ENCODE results near the gene RBMS2. TPM values are rescaled to one million over a fixed set of nuclear protein-coding genes. Genes with fewer than 3 reads are reported as not detected.

The RBMS2 gene
- total and polyA plus RNA-seq, 10 of the 15 experiments (the other 5 are each of a cell fraction or from before 2014, with no cell fraction given), result 0.56 to 7.1 (median 2.4) TPM

DNA sequence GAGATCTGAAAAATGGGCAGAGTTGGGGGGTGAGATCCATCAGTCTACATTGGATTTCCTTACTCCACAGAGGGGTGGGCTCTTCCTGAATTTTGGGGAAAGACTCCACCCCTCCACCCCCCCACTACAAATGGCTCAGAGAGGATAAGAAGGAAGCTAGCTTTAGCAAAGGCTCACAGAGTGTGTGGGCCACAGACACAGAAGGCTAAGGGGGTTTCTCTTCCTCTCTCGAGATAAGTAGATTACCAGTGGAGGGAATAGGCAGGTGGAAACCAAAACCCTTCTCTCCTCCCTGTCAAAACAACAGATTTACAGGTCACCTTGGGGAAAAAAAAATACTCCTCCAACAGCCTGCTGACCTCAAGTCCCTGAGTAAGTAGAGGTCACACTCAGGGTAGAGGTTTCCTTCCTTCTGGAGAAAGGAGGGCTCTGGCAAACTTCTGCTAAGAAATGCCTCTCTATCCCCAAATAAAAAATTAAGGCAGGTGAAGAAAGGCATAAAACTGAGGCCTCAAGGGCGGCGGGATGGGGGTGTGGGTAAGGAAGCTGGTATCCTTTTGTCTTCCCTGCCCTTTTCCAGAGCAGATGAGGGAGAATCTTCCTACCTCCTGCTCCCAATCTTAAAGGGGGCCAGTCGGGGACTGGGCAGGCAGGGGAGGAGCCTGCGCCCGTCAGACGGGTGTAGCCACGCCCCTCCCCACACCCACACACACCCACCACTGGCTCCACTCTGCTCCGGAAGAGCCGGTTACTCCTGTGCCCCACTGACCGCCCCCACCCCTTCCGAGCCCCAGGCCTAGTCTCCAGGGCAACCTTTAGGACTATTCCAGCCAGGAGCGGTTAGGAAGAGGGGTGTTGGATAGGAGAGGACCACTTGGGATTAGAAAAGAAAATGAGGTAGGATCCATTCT is 110.4 kb downstream of the RBMS2 start:
- Histone ChIP-seq H3K36me3 (ENCODE audit: control insufficient read depth in 2 of 2, insufficient read depth in 2 of 2, low read length in 1 of 2) (peaks cover 0 to 1% of the 10 kb centered on the region in 2 experiments; a peak in 1 of 4 replicates), H2AFZ (ENCODE audit: control insufficient read depth, low read depth, low read length) (peak overlapping the region; percentile 13; the same call in 1 of the 2 replicates), H3K9me3 (replicated peaks; ENCODE audit: control insufficient read depth, insufficient read depth, low read length) (no peaks in the 10 kb centered on the region), H3K4me1 (ENCODE audit: control insufficient read depth, insufficient read depth, low read length) (peaks cover 39% of the 10 kb centered on the region), H3K27me3 (replicated peaks in 1 of 2; ENCODE audit: control insufficient read depth in 2 of 2, insufficient read depth in 2 of 2, low read length in 1 of 2) (no peaks in the 10 kb centered on the region), H4K20me1 (ENCODE audit: control insufficient read depth, insufficient read depth) (no peaks in the 10 kb centered on the region), H3K79me2 (ENCODE audit: control insufficient read depth, insufficient read depth, low read length) (peaks cover 87% of the 10 kb centered on the region), H3K9ac (ENCODE audit: control insufficient read depth, insufficient read depth, low read length) (peak overlapping the region; percentile 70), H3K4me3 (peak overlapping the region; percentile 91), H3K4me2 (ENCODE audit: control insufficient read depth, insufficient read depth) (peak overlapping the region; percentile 95), H3K27ac (ENCODE audit: control insufficient read depth, insufficient read depth) (peak overlapping the region; percentile 87)
- POLR2A ChIA-PET, result interaction anchor here (0.5 to 6.9 kb wide), 9 partner anchors 13 to 447 kb away, joined by 3 to 155 read pairs (median 4); partner anchors contain the start of genes ATP5F1B, NEMP1, PTGES3 and RBMS2
- no TSS peak for BruUV-seq (replicated peaks)
- under 1% methylated on average over 13 of the region's 13 CpGs for WGBS (ENCODE audit: insufficient coverage, insufficient replicate concordance, low lambda C conversion rate, missing lambda C conversion rate)
- CTCF ChIA-PET, result interaction anchor here (1.2 to 6.1 kb wide), 2 partner anchors 10 to 118 kb away, joined by 4 to 73 read pairs; no protein-coding TSS in a partner anchor
- in situ Hi-C loops (cut with MboI) (loop anchor here (10.0 kb wide), 1 partner anchor 453 kb away; the partner anchor contains the start of gene NAB2), intact Hi-C loops (cut with micrococcal nuclease; ENCODE audit: unreplicated experiment) (no loop called here)
- DNase-seq (ENCODE audit: low read depth, low spot score) (no peak), ATAC-seq (peak; percentile 42), FAIRE-seq (peak; percentile 75)
- SMC1A ChIA-PET (ENCODE audit: uncharacterized antibody, unreplicated experiment), result interaction anchor here (1.7 to 6.1 kb wide), 3 partner anchors 9 to 410 kb away, joined by 4 to 68 read pairs (median 43); partner anchors contain the start of genes ATP5F1B and RNF41
- RAD21 ChIA-PET (ENCODE audit: unreplicated experiment), result interaction anchor here (0.6 to 10.0 kb wide), 4 partner anchors 36 to 479 kb away, joined by 3 to 176 read pairs (median 4); partner anchors contain the start of genes PTGES3 and STAT6
- TF ChIP-seq SPI1 (IDR thresholded peaks at IDR 0.05; ENCODE audit: borderline replicate concordance, insufficient read depth, low read depth, low read length), result peak; percentile 85
- peak; percentile 77; the same call in 1 of the 2 replicates for TF ChIP-seq ESRRA (IDR thresholded peaks at IDR 0.05; ENCODE audit: low read length)
- 0 out of 2 replicates have a peak, but pooled peaks have one; percentile 36 for TF ChIP-seq DPF2 (IDR thresholded peaks at IDR 0.05)
- no peak for TF ChIP-seq NR2C1 (IDR thresholded peaks at IDR 0.05)
- peak; percentile 29 for TF ChIP-seq NR2F1 (conservative IDR thresholded peaks at IDR 0.05)
- TF ChIP-seq IKZF2 (IDR thresholded peaks at IDR 0.05), result peak in 1 of 2 experiments; percentile 39; a peak in 2 of 4 replicates
- no peak for TF ChIP-seq FOXM1 (IDR thresholded peaks at IDR 0.05; ENCODE audit: low read depth, low read length)
- no peak for TF ChIP-seq HDAC6 (IDR thresholded peaks at IDR 0.05; ENCODE audit: unreplicated experiment)
- TF ChIP-seq CBFB (IDR thresholded peaks at IDR 0.05; ENCODE audit: low read depth), result 0 out of 2 replicates have a peak, but pooled peaks have one; percentile 31
- no peak for TF ChIP-seq CEBPZ (IDR thresholded peaks at IDR 0.05; ENCODE audit: low read depth, low read length)
- no peak for TF ChIP-seq ATF3 (IDR thresholded peaks at IDR 0.05; ENCODE audit: borderline replicate concordance, extremely low read depth, low read depth, low read length)
- TF ChIP-seq IKZF1 (conservative IDR thresholded peaks at IDR 0.05), result peak; percentile 70
- TF ChIP-seq EED (IDR thresholded peaks at IDR 0.05; ENCODE audit: low read depth), result peak; percentile 27; the same call in 1 of the 2 replicates
- TF ChIP-seq EGR1 (IDR thresholded peaks at IDR 0.05; ENCODE audit: borderline replicate concordance in 1 of 2, low read depth in 2 of 2, low read length in 2 of 2), result peak in 1 of 2 experiments; percentile 92; a peak in 2 of 3 replicates
- TF ChIP-seq, protein P1, sequence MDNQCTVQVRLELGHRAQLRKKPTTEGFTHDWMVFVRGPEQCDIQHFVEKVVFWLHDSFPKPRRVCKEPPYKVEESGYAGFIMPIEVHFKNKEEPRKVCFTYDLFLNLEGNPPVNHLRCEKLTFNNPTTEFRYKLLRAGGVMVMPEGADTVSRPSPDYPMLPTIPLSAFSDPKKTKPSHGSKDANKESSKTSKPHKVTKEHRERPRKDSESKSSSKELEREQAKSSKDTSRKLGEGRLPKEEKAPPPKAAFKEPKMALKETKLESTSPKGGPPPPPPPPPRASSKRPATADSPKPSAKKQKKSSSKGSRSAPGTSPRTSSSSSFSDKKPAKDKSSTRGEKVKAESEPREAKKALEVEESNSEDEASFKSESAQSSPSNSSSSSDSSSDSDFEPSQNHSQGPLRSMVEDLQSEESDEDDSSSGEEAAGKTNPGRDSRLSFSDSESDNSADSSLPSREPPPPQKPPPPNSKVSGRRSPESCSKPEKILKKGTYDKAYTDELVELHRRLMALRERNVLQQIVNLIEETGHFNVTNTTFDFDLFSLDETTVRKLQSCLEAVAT (IDR thresholded peaks at IDR 0.05), result no peak
- TF ChIP-seq CREM (IDR thresholded peaks at IDR 0.05; ENCODE audit: low read depth), result peak; percentile 29; the same call in 1 of the 2 replicates
- TF ChIP-seq ZNF622 (IDR thresholded peaks at IDR 0.05), result no peak
